IMR-90 (cell line): ENCODE results near the gene MRPL21. TPM values are rescaled to one million over a fixed set of nuclear protein-coding genes. Genes with fewer than 3 reads are reported as not detected.

Experiments
- ATAC-seq: fragments of 200-7000 bp; cut with Tn5 transposase; 2 replicates; pipeline ENCODE4 v1.9.1; 2020; ENCODE audit warnings: low read depth, mild to moderate bottlenecking, moderate library complexity
- BruUV-seq: library from RNA; stranded (reverse); fragments of 400-500 nt; replicated peaks from 2 replicates; lab custom pipeline; 2021; lab: Mats Ljungman, UMichigan
- CTCF ChIA-PET: fragments of 300-600 bp; formaldehyde crosslinking; extraction: SDS; loops from one replicate; lab custom pipeline; 2021; ENCODE audit warnings: antibody characterized with exemption; lab: Yijun Ruan, JAX
- POLR2A ChIA-PET: fragments of 300-600 bp; sonication (Branson Sonifier 250); formaldehyde crosslinking; loops from one replicate; lab custom pipeline; 2022; ENCODE audit warnings: antibody characterized with exemption; ENCODE audit not compliant: unreplicated experiment; lab: Charles Lee
- DNase-seq: peaks from one replicate; pipeline ENCODE4 v3.0.0; 2013
- H2AFZ ChIP-seq: replicated peaks from 2 replicates; pipeline ENCODE3; 2013; ENCODE audit warnings: low read length, mild to moderate bottlenecking; ENCODE audit not compliant: poor library complexity
- H2AK5ac ChIP-seq: 2 replicates; pipeline ENCODE4 v1.6.1; 2013; ENCODE audit warnings: low read depth, low read length, inconsistent platforms
- H2AK9ac ChIP-seq: replicated peaks from 2 replicates; pipeline ENCODE3; 2013; ENCODE audit warnings: mild to moderate bottlenecking, low read depth, low read length, moderate library complexity; ENCODE audit not compliant: poor library complexity
- H2BK120ac ChIP-seq: 2 replicates; pipeline ENCODE4 v1.6.1; 2013; ENCODE audit warnings: low read depth, low read length, inconsistent platforms
- H2BK15ac ChIP-seq: 3 replicates; pipeline ENCODE4 v1.6.1; 2013; ENCODE audit warnings: low read depth, low read length, inconsistent platforms
- H2BK20ac ChIP-seq: 2 replicates; pipeline ENCODE4 v1.6.1; 2013; ENCODE audit warnings: low read depth, mild to moderate bottlenecking, inconsistent platforms, low read length, moderate library complexity
- H2BK5ac ChIP-seq: 2 replicates; pipeline ENCODE4 v1.6.1; 2013; ENCODE audit warnings: mild to moderate bottlenecking, low read depth, low read length, inconsistent platforms; ENCODE audit not compliant: poor library complexity, severe bottlenecking
- H3K14ac ChIP-seq: replicated peaks from 2 replicates; pipeline ENCODE4 v1.6.1; 2013; ENCODE audit warnings: low read depth, low read length, inconsistent platforms
- H3K18ac ChIP-seq: 2 replicates; pipeline ENCODE4 v1.6.1; 2013; ENCODE audit warnings: low read depth, low read length, control low read depth
- H3K23ac ChIP-seq: 2 replicates; pipeline ENCODE4 v1.6.1; 2013; ENCODE audit warnings: low read depth, low read length, inconsistent platforms
- H3K27ac ChIP-seq: 2 replicates; pipeline ENCODE4 v1.5.1; 2013; ENCODE audit warnings: mild to moderate bottlenecking, control low read depth, low read length; ENCODE audit not compliant: insufficient read depth
- H3K27me3 ChIP-seq: 2 replicates; pipeline ENCODE4 v1.6.1; 2013; ENCODE audit warnings: low read length; ENCODE audit not compliant: control insufficient read depth, insufficient read depth
- H3K36me3 ChIP-seq: 2 replicates; pipeline ENCODE4 v1.6.1; 2013; ENCODE audit warnings: low read length, mixed read lengths; ENCODE audit not compliant: control insufficient read depth, insufficient read depth
- H3K4ac ChIP-seq: 2 replicates; pipeline ENCODE4 v1.6.1; 2013; ENCODE audit warnings: low read depth, low read length, inconsistent platforms
- H3K4me1 ChIP-seq: 2 replicates; pipeline ENCODE4 v1.6.1; 2013; ENCODE audit warnings: low read length, mixed read lengths; ENCODE audit not compliant: control insufficient read depth, insufficient read depth
- H3K4me2 ChIP-seq: 2 replicates; pipeline ENCODE4 v1.6.1; 2013; ENCODE audit warnings: low read depth, mild to moderate bottlenecking, control low read depth, low read length, moderate library complexity
- H3K4me3 ChIP-seq: 2 replicates; pipeline ENCODE4 v1.5.1; 2013; ENCODE audit warnings: low read depth, mild to moderate bottlenecking, control low read depth, low read length, moderate library complexity; ENCODE audit not compliant: insufficient read depth
- H3K56ac ChIP-seq: 2 replicates; pipeline ENCODE4 v1.6.1; 2013; ENCODE audit warnings: low read length, inconsistent platforms; ENCODE audit not compliant: insufficient read depth; ENCODE audit errors: extremely low read depth
- H3K79me1 ChIP-seq, 2 experiments: 2 replicates each; pipeline ENCODE4 v1.6.1; 2013; ENCODE audit warnings: low read length in 2 of 2, inconsistent platforms in 1 of 2, low read depth in 1 of 2
- H3K9ac ChIP-seq: 2 replicates; pipeline ENCODE4 v1.6.1; 2013; ENCODE audit warnings: low read depth, low read length, control low read depth
- H3K9me1 ChIP-seq: 2 replicates; pipeline ENCODE4 v1.6.1; 2013; ENCODE audit warnings: low read length, inconsistent platforms; ENCODE audit not compliant: insufficient read depth
- H3K9me3 ChIP-seq: 2 replicates; pipeline ENCODE4 v1.6.1; 2013; ENCODE audit warnings: low read length; ENCODE audit not compliant: control insufficient read depth, insufficient read depth
- H4K20me1 ChIP-seq: 2 replicates; pipeline ENCODE4 v1.6.1; 2013; ENCODE audit warnings: low read length, inconsistent platforms; ENCODE audit not compliant: insufficient read depth
- H4K5ac ChIP-seq: 2 replicates; pipeline ENCODE4 v1.6.1; 2013; ENCODE audit warnings: mild to moderate bottlenecking, low read depth, low read length, control low read depth
- H4K8ac ChIP-seq, 2 experiments: 2 replicates each; pipeline ENCODE4 v1.6.1; 2013; ENCODE audit warnings: low read depth in 2 of 2, low read length in 2 of 2, control low read depth in 1 of 2, inconsistent platforms in 1 of 2
- H4K91ac ChIP-seq: 2 replicates; pipeline ENCODE4 v1.6.1; 2013; ENCODE audit warnings: low read depth, low read length, inconsistent platforms; ENCODE audit not compliant: insufficient read depth
- CEBPB ChIP-seq: IDR thresholded peaks from 2 replicates; pipeline ENCODE4 v1.6.1; 2012; ENCODE audit warnings: low read depth, low read length, improper control_type of control experiment
- MAFK ChIP-seq: IDR thresholded peaks from 2 replicates; pipeline ENCODE4 v1.6.1; 2012; ENCODE audit warnings: low read depth, low read length, improper control_type of control experiment
- WGBS, 2 experiments: methylation state at CpG; one replicate each; pipeline versions ENCODE4 v1.1.5 to v1.1.7; 2013; ENCODE audit warnings: missing lambda C conversion rate in 2 of 2; ENCODE audit not compliant: insufficient read length in 1 of 2; ENCODE audit errors: extremely low coverage in 2 of 2; 5-methylcytosine and 5-hydroxymethylcytosine counted together
- dilution Hi-C: fragments of 300-500 bp; cut with HindIII; formaldehyde crosslinking; loops from one replicate; pipeline ENCODE4 v1.14.3; 2018; ENCODE audit warnings: low sequenced_read_pairs; ENCODE audit not compliant: unreplicated experiment
- in situ Hi-C: fragments of 300-500 bp; cut with MboI; formaldehyde crosslinking; loops from 3 replicates; pipeline ENCODE4 v1.14.3; 2019; ENCODE audit warnings: low sequenced_read_pairs, inconsistent platforms, mixed read lengths
- intact Hi-C: fragments of 100-400 bp; cut with micrococcal nuclease; formaldehyde crosslinking; loops from 2 replicates; pipeline ENCODE4 v1.10.0; 2022
- polyA plus RNA-seq, 3 experiments: library from polyadenylated mRNA; depleted of rRNA; stranded (reverse); fragments of >200 nt; gene quantifications; 2 replicates each; pipeline ENCODE4 v1.2.3, GENCODE V29; 2012; ENCODE audit warnings: low replicate concordance in 1 of 3
- total RNA-seq: library from RNA; depleted of rRNA; stranded (reverse); fragments of >200 nt; gene quantifications from 2 replicates; pipeline ENCODE4 v1.2.3, GENCODE V29; 2012
- TF ChIP-seq, protein P1 (sequence below): fragments of 150-350 bp; IDR thresholded peaks from 2 replicates; pipeline ENCODE4 v1.6.1; 2016; ENCODE audit warnings: low read depth, mild to moderate bottlenecking, low read length, moderate library complexity, borderline replicate concordance

The MRPL21 gene
- total and polyA plus RNA-seq, 2 of the 4 experiments (the other 2 are of a cell fraction): 19.2 to 26.3 TPM

DNA sequence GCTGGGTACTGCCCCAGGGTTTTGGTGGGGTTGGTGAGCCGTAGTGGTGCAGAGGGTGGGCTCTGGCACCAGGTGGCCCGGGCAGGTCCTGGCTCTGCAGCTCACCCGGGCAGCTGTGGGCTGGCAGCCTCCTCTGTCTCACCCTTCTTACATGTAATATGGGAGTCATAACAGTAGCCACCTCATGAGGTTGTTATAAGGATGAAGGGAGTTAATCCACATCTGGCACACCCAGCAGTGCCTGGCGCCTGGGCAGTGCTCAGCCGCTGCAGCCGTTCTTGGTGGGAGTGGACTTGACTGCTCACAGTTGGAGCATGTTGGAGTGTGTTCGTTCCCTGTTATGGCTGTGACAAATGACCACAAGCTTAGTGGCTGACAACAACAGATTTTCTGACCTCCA lies 28.7 kb upstream of the MRPL21 start:
- no peak overlapping the region for H3K56ac ChIP-seq
- no peak overlapping the region for H3K4me3 ChIP-seq
- BruUV-seq: no TSS peak
- H3K36me3 ChIP-seq: peaks cover 69% of the 10 kb centered on the region
- no peak overlapping the region for H2AFZ ChIP-seq
- no peak overlapping the region for H4K8ac ChIP-seq
- no peak overlapping the region for H3K18ac ChIP-seq
- dilution Hi-C loops (no loop called here), in situ Hi-C loops (loop anchor here (25.0 kb wide), 1 partner anchor 730 kb away; no protein-coding TSS in a partner anchor), intact Hi-C loops (no loop called here)
- no peak overlapping the region for H2AK5ac ChIP-seq
- CTCF ChIA-PET: no interaction called here
- peaks cover 2 to 7% of the 10 kb centered on the region in 2 experiments; a peak in 2 of 4 replicates for H3K79me1 ChIP-seq
- TF ChIP-seq MAFK (no peak), CEBPB (no peak)
- TF ChIP-seq, protein P1, sequence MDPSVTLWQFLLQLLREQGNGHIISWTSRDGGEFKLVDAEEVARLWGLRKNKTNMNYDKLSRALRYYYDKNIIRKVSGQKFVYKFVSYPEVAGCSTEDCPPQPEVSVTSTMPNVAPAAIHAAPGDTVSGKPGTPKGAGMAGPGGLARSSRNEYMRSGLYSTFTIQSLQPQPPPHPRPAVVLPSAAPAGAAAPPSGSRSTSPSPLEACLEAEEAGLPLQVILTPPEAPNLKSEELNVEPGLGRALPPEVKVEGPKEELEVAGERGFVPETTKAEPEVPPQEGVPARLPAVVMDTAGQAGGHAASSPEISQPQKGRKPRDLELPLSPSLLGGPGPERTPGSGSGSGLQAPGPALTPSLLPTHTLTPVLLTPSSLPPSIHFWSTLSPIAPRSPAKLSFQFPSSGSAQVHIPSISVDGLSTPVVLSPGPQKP: no peak
- H4K20me1 ChIP-seq: no peaks in the 10 kb centered on the region
- H3K9ac ChIP-seq: no peak overlapping the region
- no peak for DNase-seq
- H2BK5ac ChIP-seq: no peak overlapping the region
- no peaks in the 10 kb centered on the region for H3K27me3 ChIP-seq
- no peaks in the 10 kb centered on the region; the same call in 1 of the 2 replicates for H3K9me1 ChIP-seq
- H3K4ac ChIP-seq: no peak overlapping the region
- H3K4me2 ChIP-seq: no peak overlapping the region
- POLR2A ChIA-PET: no interaction called here
- H2BK120ac ChIP-seq: no peak overlapping the region
- no peak overlapping the region for H4K5ac ChIP-seq
- H3K9me3 ChIP-seq: no peaks in the 10 kb centered on the region
- H3K4me1 ChIP-seq: no peaks in the 10 kb centered on the region
- no peak overlapping the region for H4K91ac ChIP-seq
- no peak overlapping the region for H3K27ac ChIP-seq
- ATAC-seq: no peak
- no peak overlapping the region for H3K23ac ChIP-seq
- H2AK9ac ChIP-seq: no peak overlapping the region
- H2BK20ac ChIP-seq: no peak overlapping the region
- H3K14ac ChIP-seq: no peak overlapping the region
- no peak overlapping the region for H2BK15ac ChIP-seq
- WGBS, 2 experiments: no CpG with 5 or more reads among the region's 7 CpGs
